Activated naive CD8-positive, alpha-beta T cell (primary cell): ENCODE results near the gene GLUD1.
A peak's percentile ranks its signal among the peaks of the same experiment; 100 is the strongest.
"Not testable (repeated sequence)": the region's sequence is repeated elsewhere in the genome, so short reads cannot be mapped to it uniquely, and the experiment has no call there.

Experiments
- H3K27ac Mint-ChIP-seq: one replicate; pipeline ENCODE4 v1.8.0; 2021; ENCODE audit warnings: mixed read lengths
- H3K27me3 Mint-ChIP-seq: one replicate; pipeline ENCODE4 v1.8.0; 2021; ENCODE audit warnings: mixed read lengths
- H3K36me3 Mint-ChIP-seq: one replicate; pipeline ENCODE4 v1.8.0; 2021; ENCODE audit warnings: mixed read lengths
- H3K4me1 Mint-ChIP-seq: one replicate; pipeline ENCODE4 v1.8.0; 2021; ENCODE audit warnings: low read depth, mixed read lengths
- H3K4me3 Mint-ChIP-seq: one replicate; pipeline ENCODE4 v1.8.0; 2021; ENCODE audit warnings: mild to moderate bottlenecking, mixed read lengths
- H3K9me3 Mint-ChIP-seq: one replicate; pipeline ENCODE4 v1.8.0; 2021; ENCODE audit warnings: low read depth, mixed read lengths

Gene GLUD1

GRCh38 chr10:87072449-87072848 lies 22.2 kb downstream of the GLUD1 start:
- no peaks in the 10 kb centered on the region for H3K27me3 Mint-ChIP-seq
- H3K4me1 Mint-ChIP-seq = peaks cover 7% of the 10 kb centered on the region
- H3K27ac Mint-ChIP-seq = no peak overlapping the region
- peaks cover 12% of the 10 kb centered on the region for H3K36me3 Mint-ChIP-seq
- no peaks in the 10 kb centered on the region for H3K9me3 Mint-ChIP-seq
- H3K4me3 Mint-ChIP-seq = no peak overlapping the region

- Mint-ChIP-seq H3K4me1 (no peaks in the 10 kb centered on the region), H3K27me3 (no peaks in the 10 kb centered on the region), H3K4me3 (no peak overlapping the region), H3K36me3 (peaks cover 17% of the 10 kb centered on the region), H3K9me3 (no peaks in the 10 kb centered on the region), H3K27ac (no peak overlapping the region)
Observed at GRCh38 chr10:87068281-87068680, 26.4 kb downstream of the GLUD1 start.

DNA sequence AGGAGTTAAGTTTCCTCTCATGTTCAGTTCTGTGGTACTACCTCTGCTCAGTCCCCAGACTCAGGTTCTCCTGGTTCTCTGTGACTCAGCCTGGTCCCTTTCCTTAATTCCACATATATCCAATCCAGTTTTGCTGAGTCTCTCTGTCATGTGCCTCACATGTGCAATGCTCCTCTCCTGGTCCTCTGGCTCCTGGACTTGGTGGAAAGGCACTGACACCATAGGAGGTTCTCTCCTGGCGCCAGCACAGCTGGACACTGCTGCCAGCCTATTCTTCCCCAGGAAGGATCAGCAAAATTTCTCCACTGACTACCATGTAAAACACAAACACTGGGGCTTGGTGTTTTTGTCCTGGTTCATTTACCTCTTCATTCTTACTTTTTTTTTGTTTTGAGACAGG lies 27.8 kb downstream of the GLUD1 start:
- Mint-ChIP-seq H3K27ac (peak overlapping the region; percentile 64), H3K9me3 (no peaks in the 10 kb centered on the region)

DNA sequence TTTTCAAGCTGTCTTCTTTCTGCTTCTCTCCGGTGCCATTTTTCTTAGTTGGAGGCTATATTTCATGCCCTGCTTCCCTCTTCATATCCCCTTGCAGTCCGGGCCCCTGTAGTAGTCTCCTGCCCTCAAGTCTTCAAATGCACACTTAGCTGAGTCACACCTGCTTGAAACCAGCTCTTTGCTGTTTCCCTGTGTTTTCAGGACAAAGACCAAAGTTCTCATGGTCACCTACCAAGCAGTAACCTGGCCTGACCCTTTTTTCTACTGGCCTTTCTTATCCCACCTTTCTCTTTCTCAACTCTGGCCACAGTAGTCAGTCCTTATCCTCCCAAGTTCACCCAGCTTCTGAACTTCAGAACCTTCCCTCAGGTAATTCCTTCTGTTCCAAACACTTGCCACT lies 28.5 kb downstream of the GLUD1 start:
- no peaks in the 10 kb centered on the region for H3K27me3 Mint-ChIP-seq

More for the DNA sequence above, 27.8 kb downstream of the GLUD1 start:
- H3K4me1 Mint-ChIP-seq = no peaks in the 10 kb centered on the region
- H3K4me3 Mint-ChIP-seq = no peak overlapping the region
- peaks cover 13% of the 10 kb centered on the region for H3K36me3 Mint-ChIP-seq
- no peaks in the 10 kb centered on the region for H3K27me3 Mint-ChIP-seq

GRCh38 chr10:87064651-87065050 lies 30.0 kb downstream of the GLUD1 start:
- no peaks in the 10 kb centered on the region for H3K9me3 Mint-ChIP-seq
- no peaks in the 10 kb centered on the region for H3K27me3 Mint-ChIP-seq
- peak overlapping the region; percentile 22 for H3K27ac Mint-ChIP-seq
- H3K36me3 Mint-ChIP-seq = peaks cover 14% of the 10 kb centered on the region
- no peaks in the 10 kb centered on the region for H3K4me1 Mint-ChIP-seq
- H3K4me3 Mint-ChIP-seq = no peak overlapping the region

More for the DNA sequence above, 28.5 kb downstream of the GLUD1 start:
- no peaks in the 10 kb centered on the region for H3K9me3 Mint-ChIP-seq
- H3K4me1 Mint-ChIP-seq = no peaks in the 10 kb centered on the region
- H3K36me3 Mint-ChIP-seq = peaks cover 13% of the 10 kb centered on the region
- peak overlapping the region; percentile 73 for H3K27ac Mint-ChIP-seq
- H3K4me3 Mint-ChIP-seq = no peak overlapping the region

- Mint-ChIP-seq H3K27me3 (no peaks in the 10 kb centered on the region), H3K36me3 (peaks cover 10% of the 10 kb centered on the region), H3K27ac (peak overlapping the region; percentile 25), H3K4me1 (no peaks in the 10 kb centered on the region), H3K4me3 (no peak overlapping the region), H3K9me3 (no peaks in the 10 kb centered on the region)
Observed at GRCh38 chr10:87060280-87060928, 34.2 kb downstream of the GLUD1 start.

DNA sequence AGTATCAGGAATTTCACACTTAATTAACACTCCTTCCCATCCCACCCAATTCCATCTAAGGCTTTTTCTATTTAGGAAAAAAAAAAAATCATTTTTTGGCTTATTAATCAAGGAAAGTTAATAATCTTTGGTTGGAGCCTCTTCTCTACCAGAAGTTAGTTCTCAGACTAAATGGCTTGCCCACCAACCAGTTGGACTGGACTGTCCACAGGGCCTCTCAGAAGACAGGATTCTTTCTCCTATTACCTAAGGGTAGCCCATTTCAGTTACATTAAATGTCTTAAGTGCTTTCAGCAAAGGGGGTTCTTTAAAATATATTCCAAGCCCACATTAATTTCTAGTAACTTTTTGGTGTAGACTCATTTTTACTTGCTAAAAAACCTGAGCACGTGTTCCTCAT lies 35.2 kb downstream of the GLUD1 start:
- H3K9me3 Mint-ChIP-seq = no peaks in the 10 kb centered on the region
- no peak overlapping the region for H3K27ac Mint-ChIP-seq
- H3K36me3 Mint-ChIP-seq = peaks cover 8% of the 10 kb centered on the region
- H3K4me1 Mint-ChIP-seq = no peaks in the 10 kb centered on the region
- no peak overlapping the region for H3K4me3 Mint-ChIP-seq
- H3K27me3 Mint-ChIP-seq = no peaks in the 10 kb centered on the region

GRCh38 chr10:87058171-87058570 lies 36.5 kb downstream of the GLUD1 start:
- Mint-ChIP-seq H3K27me3 (no peaks in the 10 kb centered on the region), H3K4me3 (no peak overlapping the region), H3K36me3 (peaks cover 6% of the 10 kb centered on the region), H3K27ac (no peak overlapping the region), H3K9me3 (no peaks in the 10 kb centered on the region), H3K4me1 (no peaks in the 10 kb centered on the region)

DNA sequence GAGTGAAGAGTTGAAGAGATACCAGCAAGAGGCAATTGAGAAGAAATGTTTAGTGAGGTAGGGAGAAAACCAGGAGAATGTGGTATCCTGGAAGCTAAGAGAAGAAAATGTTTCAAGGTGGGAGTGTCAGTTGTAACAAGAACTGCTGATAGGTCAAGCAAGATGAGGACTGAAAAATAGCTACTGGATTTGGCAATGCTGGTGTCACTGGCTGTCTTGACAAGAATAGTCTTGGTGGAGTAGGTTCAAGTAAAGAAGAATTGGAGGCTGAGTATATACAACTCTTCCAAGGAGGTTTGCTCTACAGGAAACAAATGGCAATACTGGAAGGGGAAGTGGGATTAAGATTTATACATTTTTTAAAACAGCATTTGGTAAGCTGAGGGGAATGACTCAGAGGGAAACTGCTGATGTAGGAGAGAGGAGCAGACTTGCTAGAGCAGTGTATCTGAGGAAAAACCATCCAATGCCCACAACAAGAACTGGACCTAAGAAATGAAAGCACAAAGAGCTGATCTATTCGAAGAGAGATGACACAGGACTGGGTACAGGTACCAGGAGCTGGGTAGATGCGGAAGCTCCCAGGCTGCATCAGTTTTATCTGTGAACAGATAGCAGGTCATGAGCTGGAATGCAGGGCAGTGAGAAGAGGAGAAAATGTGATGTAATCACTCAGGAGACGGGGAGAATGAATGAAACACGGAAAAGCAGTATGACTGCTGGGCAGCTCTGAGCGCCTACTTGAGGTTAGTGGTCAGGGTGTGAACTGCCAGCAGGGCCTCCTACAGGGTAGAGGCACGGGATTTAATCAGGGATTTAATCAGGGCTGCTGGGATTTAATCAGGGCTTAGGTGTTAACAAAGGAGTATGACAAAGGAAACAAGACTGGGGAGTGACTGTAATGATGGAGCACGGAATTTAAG lies 40.0 kb downstream of the GLUD1 start:
- H3K27me3 Mint-ChIP-seq = no peaks in the 10 kb centered on the region
- peaks cover 12% of the 10 kb centered on the region for H3K36me3 Mint-ChIP-seq
- H3K4me1 Mint-ChIP-seq = no peaks in the 10 kb centered on the region
- H3K9me3 Mint-ChIP-seq = no peaks in the 10 kb centered on the region
- no peak overlapping the region for H3K27ac Mint-ChIP-seq
- no peak overlapping the region for H3K4me3 Mint-ChIP-seq

- Mint-ChIP-seq H3K36me3 (peaks cover 13% of the 10 kb centered on the region), H3K27me3 (no peaks in the 10 kb centered on the region), H3K4me3 (no peak overlapping the region), H3K27ac (no peak overlapping the region), H3K9me3 (no peaks in the 10 kb centered on the region), H3K4me1 (no peaks in the 10 kb centered on the region)
Observed at GRCh38 chr10:87053577-87054181, 41.0 kb downstream of the GLUD1 start.

DNA sequence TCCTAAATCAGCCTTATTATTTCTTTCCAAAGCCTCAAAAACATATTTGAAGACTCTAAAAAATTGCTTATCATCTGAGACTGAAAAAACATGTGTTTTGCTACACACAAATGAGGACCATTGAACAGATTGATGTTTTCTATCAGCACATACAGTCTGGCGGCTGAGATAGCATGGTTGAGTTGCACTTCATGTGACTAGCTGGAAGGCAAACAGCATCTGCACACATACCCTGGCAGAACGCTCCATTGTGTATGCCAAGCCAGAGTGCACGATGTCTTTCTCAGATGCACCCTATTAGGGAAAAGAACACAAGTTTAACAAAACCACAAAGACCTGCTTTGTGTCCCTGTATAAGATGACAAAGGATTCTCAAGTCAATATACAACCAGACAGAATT lies 41.5 kb downstream of the GLUD1 start:
- Mint-ChIP-seq H3K9me3 (no peaks in the 10 kb centered on the region), H3K4me1 (no peaks in the 10 kb centered on the region), H3K27me3 (no peaks in the 10 kb centered on the region), H3K4me3 (no peak overlapping the region), H3K36me3 (peaks cover 13% of the 10 kb centered on the region), H3K27ac (no peak overlapping the region)

DNA sequence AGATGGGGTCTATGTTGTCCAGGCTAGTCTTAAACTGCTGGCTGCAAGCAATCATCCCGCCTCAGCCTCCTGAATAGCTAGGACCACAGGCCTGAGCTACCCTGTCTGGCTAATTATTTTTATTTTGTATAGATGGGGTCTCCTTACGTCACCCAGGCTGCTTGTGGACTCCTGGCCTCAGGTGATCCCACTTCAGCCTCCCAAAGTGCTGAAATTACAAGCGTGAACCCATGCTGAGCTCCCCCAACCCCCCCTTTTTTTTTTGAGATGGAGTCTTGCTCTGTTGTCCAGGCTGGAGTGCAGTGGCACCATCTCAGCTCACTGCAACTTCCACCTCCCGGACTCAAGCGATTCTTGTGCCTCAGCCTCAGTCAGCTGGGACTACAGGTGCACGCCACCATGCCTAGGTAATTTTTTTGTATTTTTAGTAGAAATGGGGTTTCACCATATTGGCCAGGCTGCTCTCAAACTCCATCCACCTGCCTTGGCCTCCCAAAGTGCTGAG lies 49.2 kb downstream of the GLUD1 start:
- no peaks in the 10 kb centered on the region for H3K27me3 Mint-ChIP-seq
- no peak overlapping the region for H3K4me3 Mint-ChIP-seq
- H3K36me3 Mint-ChIP-seq = peaks cover 16% of the 10 kb centered on the region
- H3K9me3 Mint-ChIP-seq = no peaks in the 10 kb centered on the region
- no peak overlapping the region for H3K27ac Mint-ChIP-seq
- no peaks in the 10 kb centered on the region for H3K4me1 Mint-ChIP-seq

DNA sequence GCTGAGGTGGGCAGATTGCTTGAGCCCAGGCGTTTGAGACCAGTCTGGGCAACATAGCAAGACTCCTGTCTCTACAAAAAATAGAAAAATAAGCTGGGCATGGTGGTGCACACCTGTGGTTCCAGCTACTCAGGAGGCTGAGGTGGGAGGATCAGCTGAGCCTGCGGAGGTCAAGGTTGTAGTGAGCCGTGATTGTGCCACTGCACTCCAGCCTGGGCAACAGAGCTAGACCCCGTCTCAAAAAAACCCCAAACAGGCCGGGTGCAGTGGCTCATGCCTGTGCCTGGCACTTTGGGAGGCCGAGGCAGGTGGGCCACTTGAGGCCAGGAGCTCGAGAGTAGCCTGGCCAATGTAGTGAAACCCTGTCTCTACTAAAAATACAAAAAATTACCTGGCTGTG lies 51.1 kb downstream of the GLUD1 start:
- not testable (repeated sequence) for H3K4me3 Mint-ChIP-seq, H3K27me3 Mint-ChIP-seq, H3K4me1 Mint-ChIP-seq, H3K9me3 Mint-ChIP-seq, H3K27ac Mint-ChIP-seq
- H3K36me3 Mint-ChIP-seq = peaks cover 14% of the 10 kb centered on the region

DNA sequence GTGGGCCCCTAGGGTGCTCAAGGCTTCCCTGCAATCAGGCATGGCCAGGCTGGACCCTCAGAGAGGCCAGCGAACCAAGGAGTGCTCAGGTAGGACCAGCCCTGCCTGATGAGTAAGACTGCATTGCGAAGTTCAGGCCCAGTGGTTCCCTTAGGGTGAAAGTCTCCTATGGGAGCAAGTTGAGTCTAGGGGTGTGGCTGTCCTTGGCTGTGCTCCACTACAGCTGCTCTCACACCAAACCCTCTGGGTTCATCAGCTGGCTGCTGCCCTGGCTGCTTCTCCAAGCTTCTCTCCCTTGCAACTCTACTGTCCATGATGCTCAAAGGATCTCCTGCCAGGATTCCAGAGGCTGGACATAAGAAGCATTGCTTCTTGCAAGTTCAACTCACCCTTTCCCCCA lies 55.9 kb downstream of the GLUD1 start:
- Mint-ChIP-seq H3K27me3 (no peaks in the 10 kb centered on the region), H3K9me3 (no peaks in the 10 kb centered on the region), H3K4me1 (no peaks in the 10 kb centered on the region), H3K4me3 (no peak overlapping the region), H3K36me3 (peaks cover 8% of the 10 kb centered on the region), H3K27ac (no peak overlapping the region)

DNA sequence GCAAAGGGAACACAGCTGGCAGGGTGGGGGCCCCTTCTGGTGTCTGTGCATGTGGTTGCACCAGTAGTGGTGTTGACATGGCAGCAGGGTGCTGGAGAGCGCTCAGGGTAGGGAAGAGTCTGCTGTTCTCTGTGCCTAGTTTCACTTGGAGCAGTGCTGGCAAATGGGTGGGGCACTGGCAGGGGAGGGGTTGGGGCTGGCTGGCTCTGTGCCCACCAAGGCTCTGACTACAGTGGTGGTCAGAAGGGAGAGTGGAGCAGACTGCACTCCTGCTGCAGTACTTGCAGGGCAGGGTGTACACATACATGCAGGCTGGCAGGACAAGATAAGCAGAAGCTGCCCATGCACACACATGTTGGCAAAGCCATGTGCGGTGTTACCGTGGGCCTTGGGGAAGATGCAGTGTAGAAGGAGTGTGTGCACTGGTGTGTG lies 56.3 kb downstream of the GLUD1 start:
- Mint-ChIP-seq H3K27me3 (no peaks in the 10 kb centered on the region), H3K4me1 (no peaks in the 10 kb centered on the region), H3K36me3 (peaks cover 8% of the 10 kb centered on the region), H3K27ac (no peak overlapping the region), H3K4me3 (no peak overlapping the region), H3K9me3 (no peaks in the 10 kb centered on the region)
